K562 (cell line): ENCODE results near the gene SLC6A4. TPM values are rescaled to one million over a fixed set of nuclear protein-coding genes. Genes with fewer than 3 reads are reported as not detected.
A peak's percentile ranks its signal among the peaks of the same experiment; 100 is the strongest.

Source experiments
- ATAC-seq: fragments of 200-7000 bp; cut with Tn5 transposase; 3 replicates; pipeline ENCODE4 v1.9.1; 2020; ENCODE audit warnings: moderate library complexity
- BruUV-seq: library from RNA; stranded (reverse); fragments of 400-500 nt; replicated peaks from 2 replicates; lab custom pipeline; 2021; lab: Mats Ljungman, UMichigan
- CTCF ChIA-PET: fragments of 300-600 bp; formaldehyde crosslinking; extraction: SDS; loops from one replicate; lab custom pipeline; 2021; ENCODE audit warnings: low intra/inter-chr PET ratio; lab: Yijun Ruan, JAX
- POLR2A ChIA-PET: fragments of 300-600, 350-650 bp; sonication (Branson Sonifier 250); formaldehyde crosslinking; extraction: SDS; loops from one replicate; lab custom pipeline; 2021; ENCODE audit warnings: antibody characterized with exemption, inconsistent platforms; lab: Yijun Ruan, JAX
- DNase-seq, 4 experiments: peaks; one replicate each; pipeline versions ENCODE4 v3.0.0 to v3.0.0-alpha.2; 2011 to 2018; ENCODE audit warnings: low spot score in 3 of 4, mixed read lengths in 3 of 4; ENCODE audit errors: extremely low read depth in 1 of 4
- FAIRE-seq: peaks from 2 replicates; lab custom pipeline; 2011; peaks lifted over from hg19 to GRCh38; lab: Jason Lieb, UNC
- H2AFZ ChIP-seq: 2 replicates; pipeline ENCODE4 v1.6.0; 2011; ENCODE audit warnings: low read depth, low read length, control low read depth, inconsistent platforms
- H3K27ac ChIP-seq: fragments of 200-600 bp; 3 replicates; pipeline ENCODE4 v1.8.0; 2011; ENCODE audit warnings: low read depth, mild to moderate bottlenecking, control low read depth, inconsistent platforms, low read length, moderate library complexity, mixed read lengths; ENCODE audit errors: extremely low read depth
- H3K27me3 ChIP-seq, 2 experiments: fragments of 300-600 bp in 1 of 2; 2 replicates in 1 of 2; 3 replicates in 1 of 2; pipeline versions ENCODE4 v1.6.0 to v1.8.0; 2011; ENCODE audit warnings: inconsistent platforms in 2 of 2, low read length in 2 of 2, mild to moderate bottlenecking in 1 of 2, mixed read lengths in 1 of 2, moderate library complexity in 1 of 2; ENCODE audit not compliant: control insufficient read depth in 2 of 2, insufficient read depth in 2 of 2
- H3K36me3 ChIP-seq: fragments of 300-600 bp; 3 replicates; pipeline ENCODE4 v1.8.0; 2011; ENCODE audit warnings: mild to moderate bottlenecking, low read length, inconsistent platforms; ENCODE audit not compliant: control insufficient read depth, insufficient read depth
- H3K4me1 ChIP-seq, 2 experiments: fragments of 200-600 bp in 1 of 2; replicated peaks in 1 of 2; 2 replicates in 1 of 2; 3 replicates in 1 of 2; pipeline versions ENCODE4 v1.5.1 to v1.8.0; 2011; ENCODE audit warnings: inconsistent platforms in 2 of 2, low read length in 2 of 2, mild to moderate bottlenecking in 1 of 2, mixed read lengths in 1 of 2, moderate library complexity in 1 of 2; ENCODE audit not compliant: control insufficient read depth in 2 of 2, insufficient read depth in 2 of 2
- H3K4me2 ChIP-seq: 2 replicates; pipeline ENCODE4 v1.6.1; 2011; ENCODE audit warnings: low read length, control low read depth, inconsistent platforms, mixed read lengths; ENCODE audit not compliant: insufficient read depth
- H3K4me3 ChIP-seq: fragments of 200-600 bp; sonication (generic), shearing (Covaris generic); 2 replicates; pipeline ENCODE4 v1.5.1; 2016; ENCODE audit warnings: control low read depth, inconsistent platforms
- H3K79me2 ChIP-seq: fragments of 200-600 bp; 3 replicates; pipeline ENCODE4 v1.8.0; 2011; ENCODE audit warnings: low read length, inconsistent platforms; ENCODE audit not compliant: control insufficient read depth, insufficient read depth
- H3K9ac ChIP-seq, 2 experiments: 2 replicates each; pipeline versions ENCODE4 v1.6.0 to v1.6.1; 2011; ENCODE audit warnings: low read depth in 2 of 2, low read length in 2 of 2, control low read depth in 1 of 2, inconsistent platforms in 1 of 2, mild to moderate bottlenecking in 1 of 2, mixed read lengths in 1 of 2; ENCODE audit not compliant: insufficient read depth in 1 of 2
- H3K9me1 ChIP-seq: one replicate; pipeline ENCODE4 v1.6.0; 2011; ENCODE audit warnings: inconsistent platforms, mild to moderate bottlenecking, low read length, moderate library complexity; ENCODE audit not compliant: control insufficient read depth, insufficient read depth
- H3K9me3 ChIP-seq: replicated peaks from 2 replicates; pipeline ENCODE4 v1.5.1; 2011; ENCODE audit warnings: low read depth, low read length, inconsistent platforms; ENCODE audit not compliant: control insufficient read depth, insufficient read depth
- H4K20me1 ChIP-seq: replicated peaks from 2 replicates; pipeline ENCODE4 v1.6.1; 2011; ENCODE audit warnings: low read length, inconsistent platforms, mixed read lengths; ENCODE audit not compliant: control insufficient read depth, insufficient read depth
- C11orf30 ChIP-seq: fragments of 450-650 bp; IDR thresholded peaks from 2 replicates; pipeline ENCODE4 v1.6.1; 2016; ENCODE audit warnings: low read depth, mild to moderate bottlenecking
- ETS2 ChIP-seq: IDR thresholded peaks from 2 replicates; pipeline ENCODE4 v1.6.1; 2016; ENCODE audit warnings: borderline replicate concordance, missing genetic modification characterization, mild to moderate bottlenecking, moderate library complexity, missing compliant biosample characterization; ENCODE audit not compliant: poor library complexity, severe bottlenecking
- ZNF165 ChIP-seq: fragments of 250-450 bp; sonication (Bioruptor Pico); IDR thresholded peaks from 2 replicates; pipeline ENCODE4 v1.4.0; 2020; ENCODE audit warnings: borderline replicate concordance
- ZNF316 ChIP-seq: fragments of 450-650 bp; IDR thresholded peaks from 2 replicates; pipeline ENCODE4 v1.6.1; 2016
- ZNF41 ChIP-seq: fragments of 250-450 bp; sonication (Bioruptor Pico); conservative IDR thresholded peaks from 2 replicates; pipeline ENCODE4 v1.4.0; 2020; ENCODE audit warnings: mild to moderate bottlenecking
- ZNF668 ChIP-seq: fragments of 250-450 bp; sonication (Bioruptor Pico); IDR thresholded peaks from 2 replicates; pipeline ENCODE4 v1.8.0; 2022; ENCODE audit warnings: mild to moderate bottlenecking, inconsistent platforms
- ZNF707 ChIP-seq: fragments of 250-450 bp; sonication (Bioruptor Pico); conservative IDR thresholded peaks from 2 replicates; pipeline ENCODE4 v1.8.0; 2022; ENCODE audit warnings: inconsistent platforms, mild to moderate bottlenecking, moderate library complexity
- WGBS: fragments of 100-300 bp; shearing (Covaris generic); methylation state at CpG from one replicate; pipeline ENCODE4 v1.1.6; 2016; ENCODE audit warnings: low coverage, mixed read lengths; ENCODE audit not compliant: insufficient coverage; ENCODE audit errors: missing lambda C conversion rate; 5-methylcytosine and 5-hydroxymethylcytosine counted together
- in situ Hi-C: fragments of 300-500 bp; cut with MboI; formaldehyde crosslinking; loops from 4 replicates; pipeline ENCODE4 v1.15.0; 2018; ENCODE audit warnings: inconsistent platforms, mixed read lengths
- intact Hi-C: fragments of 100-400 bp; cut with micrococcal nuclease; formaldehyde crosslinking; loops from 2 replicates; pipeline ENCODE4 v1.14.2; 2022
- polyA plus RNA-seq, 8 experiments: library from polyadenylated mRNA; depleted of rRNA in 4 of 8; stranded (reverse) in 5 of 8; unstranded in 3 of 8; fragments of >200 nt; fragmentation: Nextera tagmentation in 2 of 8; fragmentation: Illumina TruSeq in 1 of 8; extraction: Ambion mirVana in 2 of 8; extraction: Trizol in 1 of 8; gene quantifications; 2 replicates each; pipeline versions ENCODE4 v1.2.1 to v1.2.3, GENCODE V29; 2011 to 2014; ENCODE audit warnings: inconsistent platforms in 1 of 8, missing spikeins in 1 of 8
- total RNA-seq, 7 experiments: library from RNA; depleted of rRNA in 6 of 7; stranded (reverse); fragments of >200 nt in 6 of 7; fragmentation: Illumina TruSeq in 2 of 7; extraction: Trizol in 2 of 7; gene quantifications; 2 replicates each; pipeline versions ENCODE4 v1.2.1 to v1.2.3, GENCODE V29; 2011 to 2021; ENCODE audit warnings: low replicate concordance in 1 of 7

The SLC6A4 gene
- total and polyA plus RNA-seq, 9 of the 15 experiments (the other 6 are each of a cell fraction or from before 2014, with no cell fraction given) = 0.05 to 0.09 (median 0.07) TPM; not detected in 6

DNA sequence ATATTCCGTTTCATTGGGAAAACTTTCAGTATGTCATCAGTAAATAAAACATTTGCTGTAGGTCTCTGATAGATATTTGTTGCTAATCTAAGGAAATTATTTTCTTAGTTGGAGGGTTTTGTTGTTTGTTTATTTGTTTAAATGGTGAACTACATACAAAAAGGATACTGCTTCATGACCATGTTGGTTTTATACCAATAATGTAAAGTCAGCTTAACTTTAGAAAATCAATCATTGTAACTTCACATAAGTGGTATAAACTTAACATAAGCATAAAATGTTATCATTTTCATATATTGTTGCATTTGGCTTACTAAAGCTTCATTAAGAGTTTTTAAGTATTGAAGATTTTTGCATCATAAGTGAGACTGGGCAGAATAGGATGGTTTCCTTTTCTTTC lies 60.9 kb downstream of the SLC6A4 start:
- ChIA-PET CTCF (interaction anchor here (0.7 kb wide), 1 partner anchor 48 kb away, joined by 3 read pairs; no protein-coding TSS in a partner anchor), POLR2A (interaction anchor here (0.7 to 1.3 kb wide), 3 partner anchors 12 to 1072 kb away, joined by 3 to 4 read pairs (median 4); no protein-coding TSS in a partner anchor)
- in situ Hi-C loops = no loop called here
- peak; percentile 26 for FAIRE-seq
- H3K27me3 ChIP-seq = no peaks in the 10 kb centered on the region
- intact Hi-C loops = no loop called here
- H3K9me1 ChIP-seq = no peaks in the 10 kb centered on the region
- H3K36me3 ChIP-seq = peaks cover 85% of the 10 kb centered on the region
- TF ChIP-seq C11orf30 (peak; percentile 52), ZNF316 (peak; percentile 69), ZNF668 (CRISPR knock-in tag) (no peak)
- H3K27ac ChIP-seq = no peak overlapping the region
- peaks cover 9% of the 10 kb centered on the region; the same call in 1 of the 3 replicates for H3K79me2 ChIP-seq
- no peaks in the 10 kb centered on the region for H4K20me1 ChIP-seq
- 100% methylated on average over 1 of the region's 1 CpG for WGBS
- no peaks in the 10 kb centered on the region for H3K4me1 ChIP-seq
- no peak overlapping the region for H3K4me2 ChIP-seq
- no peak overlapping the region for H3K9ac ChIP-seq
- DNase-seq = no peak
- H3K4me3 ChIP-seq = no peak overlapping the region
- ATAC-seq = no peak
- no peaks in the 10 kb centered on the region for H3K9me3 ChIP-seq
- H2AFZ ChIP-seq = no peak overlapping the region
- BruUV-seq = no TSS peak

DNA sequence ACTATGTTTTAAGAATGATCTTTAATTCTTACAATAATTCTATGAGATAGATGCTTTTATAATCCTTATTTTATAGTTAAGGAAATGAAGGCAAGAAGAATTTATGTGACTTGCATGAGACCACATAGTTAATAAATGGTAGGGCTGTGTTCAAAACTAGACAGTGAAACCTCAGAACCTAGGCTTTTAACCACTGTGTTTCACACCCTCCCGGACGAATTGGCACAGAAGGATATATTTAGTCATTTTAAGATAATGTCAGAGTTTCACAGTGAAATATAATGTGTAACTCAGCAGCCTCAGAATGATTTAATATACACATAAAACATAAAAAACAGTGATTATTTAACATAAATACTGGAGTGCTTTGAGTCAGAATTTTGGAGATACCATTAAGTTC lies 61.8 kb downstream of the SLC6A4 start:
- POLR2A ChIA-PET = interaction anchor here (1.3 kb wide), 1 partner anchor 11 kb away, joined by 4 read pairs; no protein-coding TSS in a partner anchor
- H2AFZ ChIP-seq = no peak overlapping the region
- no peak overlapping the region for H3K27ac ChIP-seq
- H3K9ac ChIP-seq = no peak overlapping the region
- H3K27me3 ChIP-seq = no peaks in the 10 kb centered on the region
- DNase-seq = no peak
- TF ChIP-seq ZNF707 (CRISPR knock-in tag) (no peak), ZNF41 (CRISPR knock-in tag) (no peak), ETS2 (tag) (no peak), ZNF165 (CRISPR knock-in tag) (no peak)
- no peaks in the 10 kb centered on the region for H4K20me1 ChIP-seq
- H3K36me3 ChIP-seq = peaks cover 84% of the 10 kb centered on the region
- in situ Hi-C loops (no loop called here), intact Hi-C loops (no loop called here)
- no peaks in the 10 kb centered on the region for H3K9me1 ChIP-seq
- H3K4me3 ChIP-seq = no peak overlapping the region
- no TSS peak for BruUV-seq
- WGBS = 71% methylated on average over 2 of the region's 2 CpGs
- H3K4me2 ChIP-seq = no peak overlapping the region
- H3K4me1 ChIP-seq = no peaks in the 10 kb centered on the region
- no peak for FAIRE-seq
- no peaks in the 10 kb centered on the region for H3K9me3 ChIP-seq
- H3K79me2 ChIP-seq = peaks cover 16% of the 10 kb centered on the region; the same call in 1 of the 3 replicates
- no peak for ATAC-seq
- CTCF ChIA-PET = no interaction called here
